GM12878 (cell line): ENCODE measurements around the gene PEX6.

Experiments
- ETV6 ChIP-seq, 2 experiments: fragments of 450-650 bp in 1 of 2; IDR thresholded peaks in 1 of 2; conservative IDR thresholded peaks in 1 of 2; 2 replicates each; pipeline ENCODE4 v1.6.1; 2014; ENCODE audit warnings: antibody characterized with exemption in 1 of 2, borderline replicate concordance in 1 of 2, low read depth in 1 of 2, mild to moderate bottlenecking in 1 of 2, moderate library complexity in 1 of 2
- MEF2A ChIP-seq: IDR thresholded peaks from 2 replicates; pipeline ENCODE4 v1.6.1; 2011; ENCODE audit warnings: low read depth, mild to moderate bottlenecking, low read length, moderate library complexity; ENCODE audit not compliant: insufficient read depth
- TF ChIP-seq, protein P1 (sequence below), 3 experiments: IDR thresholded peaks in 2 of 3; conservative IDR thresholded peaks in 1 of 3; 2 replicates each; pipeline ENCODE4 v1.5.1; 2011; ENCODE audit warnings: low read depth in 3 of 3, low read length in 3 of 3, mild to moderate bottlenecking in 3 of 3, control low read depth in 2 of 3, moderate library complexity in 2 of 3, inconsistent platforms in 1 of 3, mixed read lengths in 1 of 3; ENCODE audit not compliant: control insufficient read depth in 2 of 3, insufficient read depth in 1 of 3; ENCODE audit errors: extremely low read depth in 1 of 3
- TF ChIP-seq, protein P2 (sequence below): IDR thresholded peaks from 2 replicates; pipeline ENCODE4 v1.6.1; 2011; ENCODE audit warnings: mild to moderate bottlenecking, low read depth, low read length, moderate library complexity; ENCODE audit not compliant: insufficient replicate concordance

DNA sequence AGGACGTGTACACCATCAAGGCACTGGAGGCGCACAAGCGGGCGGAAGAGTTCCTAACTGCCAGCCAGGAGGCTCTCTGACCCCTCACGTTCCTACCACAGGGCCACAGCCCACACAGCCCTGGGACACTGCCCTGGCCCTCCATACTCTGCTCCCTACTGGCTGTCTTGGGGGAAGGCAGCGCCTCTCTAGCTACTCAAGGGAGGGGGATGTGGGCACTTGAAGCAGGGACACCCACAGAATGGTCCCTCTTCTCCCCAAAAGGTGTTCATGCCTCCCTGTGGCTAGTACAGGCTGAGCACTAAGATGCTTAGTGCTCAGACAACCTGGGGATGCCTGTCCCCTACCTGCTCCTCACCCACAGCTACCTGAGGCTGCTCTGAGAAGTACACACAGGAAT, 32.2 kb upstream of the PEX6 start:
- TF ChIP-seq ETV6 (conservative IDR thresholded peaks at IDR 0.05 in 1 of 2, IDR thresholded peaks at IDR 0.05 in 1 of 2; ENCODE audit: borderline replicate concordance in 1 of 2, low read depth in 1 of 2) (no peak), MEF2A (no peak)
- TF ChIP-seq, protein P1, sequence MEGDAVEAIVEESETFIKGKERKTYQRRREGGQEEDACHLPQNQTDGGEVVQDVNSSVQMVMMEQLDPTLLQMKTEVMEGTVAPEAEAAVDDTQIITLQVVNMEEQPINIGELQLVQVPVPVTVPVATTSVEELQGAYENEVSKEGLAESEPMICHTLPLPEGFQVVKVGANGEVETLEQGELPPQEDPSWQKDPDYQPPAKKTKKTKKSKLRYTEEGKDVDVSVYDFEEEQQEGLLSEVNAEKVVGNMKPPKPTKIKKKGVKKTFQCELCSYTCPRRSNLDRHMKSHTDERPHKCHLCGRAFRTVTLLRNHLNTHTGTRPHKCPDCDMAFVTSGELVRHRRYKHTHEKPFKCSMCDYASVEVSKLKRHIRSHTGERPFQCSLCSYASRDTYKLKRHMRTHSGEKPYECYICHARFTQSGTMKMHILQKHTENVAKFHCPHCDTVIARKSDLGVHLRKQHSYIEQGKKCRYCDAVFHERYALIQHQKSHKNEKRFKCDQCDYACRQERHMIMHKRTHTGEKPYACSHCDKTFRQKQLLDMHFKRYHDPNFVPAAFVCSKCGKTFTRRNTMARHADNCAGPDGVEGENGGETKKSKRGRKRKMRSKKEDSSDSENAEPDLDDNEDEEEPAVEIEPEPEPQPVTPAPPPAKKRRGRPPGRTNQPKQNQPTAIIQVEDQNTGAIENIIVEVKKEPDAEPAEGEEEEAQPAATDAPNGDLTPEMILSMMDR (IDR thresholded peaks at IDR 0.05 in 2 of 3, conservative IDR thresholded peaks at IDR 0.05 in 1 of 3; ENCODE audit: control insufficient read depth in 2 of 3, extremely low read depth in 1 of 3, insufficient read depth in 1 of 3, low read depth in 3 of 3, low read length in 3 of 3): no peak
- TF ChIP-seq, protein P2, sequence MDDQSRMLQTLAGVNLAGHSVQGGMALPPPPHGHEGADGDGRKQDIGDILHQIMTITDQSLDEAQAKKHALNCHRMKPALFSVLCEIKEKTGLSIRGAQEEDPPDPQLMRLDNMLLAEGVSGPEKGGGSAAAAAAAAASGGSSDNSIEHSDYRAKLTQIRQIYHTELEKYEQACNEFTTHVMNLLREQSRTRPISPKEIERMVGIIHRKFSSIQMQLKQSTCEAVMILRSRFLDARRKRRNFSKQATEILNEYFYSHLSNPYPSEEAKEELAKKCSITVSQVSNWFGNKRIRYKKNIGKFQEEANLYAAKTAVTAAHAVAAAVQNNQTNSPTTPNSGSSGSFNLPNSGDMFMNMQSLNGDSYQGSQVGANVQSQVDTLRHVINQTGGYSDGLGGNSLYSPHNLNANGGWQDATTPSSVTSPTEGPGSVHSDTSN: no peak
